ENCODE data around the gene METTL1. TPM values are rescaled to one million over a fixed set of nuclear protein-coding genes. Genes with fewer than 3 reads are reported as not detected.

Gene METTL1
- total and polyA plus RNA-seq, 2 experiments from 2014 or later = 18.9 to 39.5 TPM

DNA sequence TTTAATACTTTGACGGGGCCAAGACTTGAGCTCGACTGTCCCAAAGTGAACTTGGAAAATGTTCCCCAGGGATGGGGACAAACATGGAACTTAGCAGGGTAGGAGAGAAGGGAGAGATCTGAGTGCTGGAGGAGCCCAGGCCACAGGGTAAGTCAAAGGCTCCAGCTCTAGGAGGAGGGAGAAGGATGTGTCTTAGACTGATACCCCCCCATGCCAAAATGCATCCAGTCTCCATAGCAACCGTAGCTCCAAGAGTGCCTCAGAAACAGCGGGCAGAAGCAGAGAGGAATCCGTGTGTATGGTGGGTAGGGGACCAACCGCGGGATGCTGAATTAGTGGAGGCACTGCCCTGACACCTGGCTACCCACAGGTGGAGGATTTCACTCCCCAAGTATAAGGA lies 32.5 kb downstream of the METTL1 start:
- Histone ChIP-seq H4K20me1 (replicated peaks; ENCODE audit: insufficient read depth) (no peaks in the 10 kb centered on the region), H3K36me3 (ENCODE audit: insufficient read depth) (no peaks in the 10 kb centered on the region), H3K27ac (ENCODE audit: low read depth) (no peak overlapping the region), H3K27me3 (ENCODE audit: insufficient read depth) (peaks cover 96% of the 10 kb centered on the region), H3K4me3 (peak overlapping the region; percentile 62), H2AFZ (no peak overlapping the region; the same call in 1 of the 2 replicates), H3K79me2 (replicated peaks; ENCODE audit: insufficient read depth) (no peaks in the 10 kb centered on the region), H3K9me2 (ENCODE audit: insufficient read depth) (no peaks in the 10 kb centered on the region), H3K4me2 (peak overlapping the region; percentile 91), H3K4me1 (ENCODE audit: insufficient read depth) (peaks cover 19% of the 10 kb centered on the region), H3F3A (replicated peaks; ENCODE audit: low read depth) (peaks cover 10% of the 10 kb centered on the region)
- ATAC-seq (no peak), DNase-seq (ENCODE audit: low spot score) (no peak)
- TF ChIP-seq ZNF114 (CRISPR knock-in tag; IDR thresholded peaks at IDR 0.05) (no peak), NANOG (IDR thresholded peaks at IDR 0.05; ENCODE audit: borderline replicate concordance) (no peak), EZH2phosphoT487 (IDR thresholded peaks at IDR 0.05; ENCODE audit: unreplicated experiment) (no peak), ZNF331 (CRISPR knock-in tag; IDR thresholded peaks at IDR 0.05; ENCODE audit: low read depth) (no peak), JUNB (IDR thresholded peaks at IDR 0.05; ENCODE audit: unreplicated experiment) (no peak), CREB1 (CRISPR knock-in tag; IDR thresholded peaks at IDR 0.05; ENCODE audit: low read depth) (no peak)
- TF ChIP-seq, protein P1, sequence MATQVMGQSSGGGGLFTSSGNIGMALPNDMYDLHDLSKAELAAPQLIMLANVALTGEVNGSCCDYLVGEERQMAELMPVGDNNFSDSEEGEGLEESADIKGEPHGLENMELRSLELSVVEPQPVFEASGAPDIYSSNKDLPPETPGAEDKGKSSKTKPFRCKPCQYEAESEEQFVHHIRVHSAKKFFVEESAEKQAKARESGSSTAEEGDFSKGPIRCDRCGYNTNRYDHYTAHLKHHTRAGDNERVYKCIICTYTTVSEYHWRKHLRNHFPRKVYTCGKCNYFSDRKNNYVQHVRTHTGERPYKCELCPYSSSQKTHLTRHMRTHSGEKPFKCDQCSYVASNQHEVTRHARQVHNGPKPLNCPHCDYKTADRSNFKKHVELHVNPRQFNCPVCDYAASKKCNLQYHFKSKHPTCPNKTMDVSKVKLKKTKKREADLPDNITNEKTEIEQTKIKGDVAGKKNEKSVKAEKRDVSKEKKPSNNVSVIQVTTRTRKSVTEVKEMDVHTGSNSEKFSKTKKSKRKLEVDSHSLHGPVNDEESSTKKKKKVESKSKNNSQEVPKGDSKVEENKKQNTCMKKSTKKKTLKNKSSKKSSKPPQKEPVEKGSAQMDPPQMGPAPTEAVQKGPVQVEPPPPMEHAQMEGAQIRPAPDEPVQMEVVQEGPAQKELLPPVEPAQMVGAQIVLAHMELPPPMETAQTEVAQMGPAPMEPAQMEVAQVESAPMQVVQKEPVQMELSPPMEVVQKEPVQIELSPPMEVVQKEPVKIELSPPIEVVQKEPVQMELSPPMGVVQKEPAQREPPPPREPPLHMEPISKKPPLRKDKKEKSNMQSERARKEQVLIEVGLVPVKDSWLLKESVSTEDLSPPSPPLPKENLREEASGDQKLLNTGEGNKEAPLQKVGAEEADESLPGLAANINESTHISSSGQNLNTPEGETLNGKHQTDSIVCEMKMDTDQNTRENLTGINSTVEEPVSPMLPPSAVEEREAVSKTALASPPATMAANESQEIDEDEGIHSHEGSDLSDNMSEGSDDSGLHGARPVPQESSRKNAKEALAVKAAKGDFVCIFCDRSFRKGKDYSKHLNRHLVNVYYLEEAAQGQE (IDR thresholded peaks at IDR 0.05; ENCODE audit: unreplicated experiment) = no peak
- TF ChIP-seq, protein P2, sequence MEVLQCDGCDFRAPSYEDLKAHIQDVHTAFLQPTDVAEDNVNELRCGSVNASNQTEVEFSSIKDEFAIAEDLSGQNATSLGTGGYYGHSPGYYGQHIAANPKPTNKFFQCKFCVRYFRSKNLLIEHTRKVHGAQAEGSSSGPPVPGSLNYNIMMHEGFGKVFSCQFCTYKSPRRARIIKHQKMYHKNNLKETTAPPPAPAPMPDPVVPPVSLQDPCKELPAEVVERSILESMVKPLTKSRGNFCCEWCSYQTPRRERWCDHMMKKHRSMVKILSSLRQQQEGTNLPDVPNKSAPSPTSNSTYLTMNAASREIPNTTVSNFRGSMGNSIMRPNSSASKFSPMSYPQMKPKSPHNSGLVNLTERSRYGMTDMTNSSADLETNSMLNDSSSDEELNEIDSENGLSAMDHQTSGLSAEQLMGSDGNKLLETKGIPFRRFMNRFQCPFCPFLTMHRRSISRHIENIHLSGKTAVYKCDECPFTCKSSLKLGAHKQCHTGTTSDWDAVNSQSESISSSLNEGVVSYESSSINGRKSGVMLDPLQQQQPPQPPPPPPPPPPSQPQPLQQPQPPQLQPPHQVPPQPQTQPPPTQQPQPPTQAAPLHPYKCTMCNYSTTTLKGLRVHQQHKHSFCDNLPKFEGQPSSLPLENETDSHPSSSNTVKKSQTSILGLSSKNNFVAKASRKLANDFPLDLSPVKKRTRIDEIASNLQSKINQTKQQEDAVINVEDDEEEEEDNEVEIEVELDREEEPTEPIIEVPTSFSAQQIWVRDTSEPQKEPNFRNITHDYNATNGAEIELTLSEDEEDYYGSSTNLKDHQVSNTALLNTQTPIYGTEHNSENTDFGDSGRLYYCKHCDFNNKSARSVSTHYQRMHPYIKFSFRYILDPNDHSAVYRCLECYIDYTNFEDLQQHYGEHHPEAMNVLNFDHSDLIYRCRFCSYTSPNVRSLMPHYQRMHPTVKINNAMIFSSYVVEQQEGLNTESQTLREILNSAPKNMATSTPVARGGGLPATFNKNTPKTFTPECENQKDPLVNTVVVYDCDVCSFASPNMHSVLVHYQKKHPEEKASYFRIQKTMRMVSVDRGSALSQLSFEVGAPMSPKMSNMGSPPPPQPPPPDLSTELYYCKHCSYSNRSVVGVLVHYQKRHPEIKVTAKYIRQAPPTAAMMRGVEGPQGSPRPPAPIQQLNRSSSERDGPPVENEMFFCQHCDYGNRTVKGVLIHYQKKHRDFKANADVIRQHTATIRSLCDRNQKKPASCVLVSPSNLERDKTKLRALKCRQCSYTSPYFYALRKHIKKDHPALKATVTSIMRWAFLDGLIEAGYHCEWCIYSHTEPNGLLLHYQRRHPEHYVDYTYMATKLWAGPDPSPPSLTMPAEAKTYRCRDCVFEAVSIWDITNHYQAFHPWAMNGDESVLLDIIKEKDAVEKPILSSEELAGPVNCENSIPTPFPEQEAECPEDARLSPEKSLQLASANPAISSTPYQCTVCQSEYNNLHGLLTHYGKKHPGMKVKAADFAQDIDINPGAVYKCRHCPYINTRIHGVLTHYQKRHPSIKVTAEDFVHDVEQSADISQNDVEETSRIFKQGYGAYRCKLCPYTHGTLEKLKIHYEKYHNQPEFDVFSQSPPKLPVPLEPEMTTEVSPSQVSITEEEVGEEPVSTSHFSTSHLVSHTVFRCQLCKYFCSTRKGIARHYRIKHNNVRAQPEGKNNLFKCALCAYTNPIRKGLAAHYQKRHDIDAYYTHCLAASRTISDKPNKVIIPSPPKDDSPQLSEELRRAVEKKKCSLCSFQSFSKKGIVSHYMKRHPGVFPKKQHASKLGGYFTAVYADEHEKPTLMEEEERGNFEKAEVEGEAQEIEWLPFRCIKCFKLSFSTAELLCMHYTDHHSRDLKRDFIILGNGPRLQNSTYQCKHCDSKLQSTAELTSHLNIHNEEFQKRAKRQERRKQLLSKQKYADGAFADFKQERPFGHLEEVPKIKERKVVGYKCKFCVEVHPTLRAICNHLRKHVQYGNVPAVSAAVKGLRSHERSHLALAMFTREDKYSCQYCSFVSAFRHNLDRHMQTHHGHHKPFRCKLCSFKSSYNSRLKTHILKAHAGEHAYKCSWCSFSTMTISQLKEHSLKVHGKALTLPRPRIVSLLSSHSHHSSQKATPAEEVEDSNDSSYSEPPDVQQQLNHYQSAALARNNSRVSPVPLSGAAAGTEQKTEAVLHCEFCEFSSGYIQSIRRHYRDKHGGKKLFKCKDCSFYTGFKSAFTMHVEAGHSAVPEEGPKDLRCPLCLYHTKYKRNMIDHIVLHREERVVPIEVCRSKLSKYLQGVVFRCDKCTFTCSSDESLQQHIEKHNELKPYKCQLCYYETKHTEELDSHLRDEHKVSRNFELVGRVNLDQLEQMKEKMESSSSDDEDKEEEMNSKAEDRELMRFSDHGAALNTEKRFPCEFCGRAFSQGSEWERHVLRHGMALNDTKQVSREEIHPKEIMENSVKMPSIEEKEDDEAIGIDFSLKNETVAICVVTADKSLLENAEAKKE (CRISPR knock-in tag; IDR thresholded peaks at IDR 0.05) = no peak
- TF ChIP-seq, protein P3, sequence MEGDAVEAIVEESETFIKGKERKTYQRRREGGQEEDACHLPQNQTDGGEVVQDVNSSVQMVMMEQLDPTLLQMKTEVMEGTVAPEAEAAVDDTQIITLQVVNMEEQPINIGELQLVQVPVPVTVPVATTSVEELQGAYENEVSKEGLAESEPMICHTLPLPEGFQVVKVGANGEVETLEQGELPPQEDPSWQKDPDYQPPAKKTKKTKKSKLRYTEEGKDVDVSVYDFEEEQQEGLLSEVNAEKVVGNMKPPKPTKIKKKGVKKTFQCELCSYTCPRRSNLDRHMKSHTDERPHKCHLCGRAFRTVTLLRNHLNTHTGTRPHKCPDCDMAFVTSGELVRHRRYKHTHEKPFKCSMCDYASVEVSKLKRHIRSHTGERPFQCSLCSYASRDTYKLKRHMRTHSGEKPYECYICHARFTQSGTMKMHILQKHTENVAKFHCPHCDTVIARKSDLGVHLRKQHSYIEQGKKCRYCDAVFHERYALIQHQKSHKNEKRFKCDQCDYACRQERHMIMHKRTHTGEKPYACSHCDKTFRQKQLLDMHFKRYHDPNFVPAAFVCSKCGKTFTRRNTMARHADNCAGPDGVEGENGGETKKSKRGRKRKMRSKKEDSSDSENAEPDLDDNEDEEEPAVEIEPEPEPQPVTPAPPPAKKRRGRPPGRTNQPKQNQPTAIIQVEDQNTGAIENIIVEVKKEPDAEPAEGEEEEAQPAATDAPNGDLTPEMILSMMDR (conservative IDR thresholded peaks at IDR 0.05; ENCODE audit: low read depth in 2 of 2) = no peak
- TF ChIP-seq, protein P4, sequence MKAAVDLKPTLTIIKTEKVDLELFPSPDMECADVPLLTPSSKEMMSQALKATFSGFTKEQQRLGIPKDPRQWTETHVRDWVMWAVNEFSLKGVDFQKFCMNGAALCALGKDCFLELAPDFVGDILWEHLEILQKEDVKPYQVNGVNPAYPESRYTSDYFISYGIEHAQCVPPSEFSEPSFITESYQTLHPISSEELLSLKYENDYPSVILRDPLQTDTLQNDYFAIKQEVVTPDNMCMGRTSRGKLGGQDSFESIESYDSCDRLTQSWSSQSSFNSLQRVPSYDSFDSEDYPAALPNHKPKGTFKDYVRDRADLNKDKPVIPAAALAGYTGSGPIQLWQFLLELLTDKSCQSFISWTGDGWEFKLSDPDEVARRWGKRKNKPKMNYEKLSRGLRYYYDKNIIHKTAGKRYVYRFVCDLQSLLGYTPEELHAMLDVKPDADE (IDR thresholded peaks at IDR 0.05) = no peak
- Mint-ChIP-seq H3K9me3 (peaks cover 2% of the 10 kb centered on the region), H3K4me3 (peak overlapping the region; percentile 67), H3K27me3 (ENCODE audit: insufficient read depth, low read depth, poor library complexity) (peaks cover 74% of the 10 kb centered on the region), H3K36me3 (ENCODE audit: low read depth) (no peaks in the 10 kb centered on the region; the same call in 2 of the 3 replicates), H3K4me1 (peaks cover 40% of the 10 kb centered on the region), H3K27ac (no peak overlapping the region)
